ENCODE measurements around the gene PRCC. TPM values are rescaled to one million over a fixed set of nuclear protein-coding genes. Genes with fewer than 3 reads are reported as not detected.

Gene PRCC
- total RNA-seq, 1 experiment from 2014 or later, result 125 TPM

GRCh38 chr1:156796340-156797097, 29.2 kb downstream of the PRCC start:
- no TSS peak for BruUV-seq (replicated peaks)
- ChIA-PET CTCF (no interaction called here), POLR2A (ENCODE audit: low non-redundant PET) (no interaction called here)
- Histone ChIP-seq H3K4me3 (ENCODE audit: low read depth, low read length, poor library complexity, severe bottlenecking) (no peak overlapping the region), H3K36me3 (ENCODE audit: insufficient read depth, low read length, poor library complexity, severe bottlenecking) (peaks cover 89% of the 10 kb centered on the region), H3K9me3 (ENCODE audit: low read depth, low read length, poor library complexity, severe bottlenecking) (no peaks in the 10 kb centered on the region), H3K4me1 (ENCODE audit: insufficient read depth, low read length, poor library complexity, severe bottlenecking) (peaks cover 16% of the 10 kb centered on the region), H3K27me3 (replicated peaks; ENCODE audit: insufficient read depth, low read depth, low read length, poor library complexity) (no peaks in the 10 kb centered on the region), H3K27ac (ENCODE audit: low read depth, low read length, poor library complexity, severe bottlenecking) (no peak overlapping the region)
- no peak for TF ChIP-seq CTCF (conservative IDR thresholded peaks at IDR 0.05; ENCODE audit: low read depth, low read length)
- TF ChIP-seq EZH2 (IDR thresholded peaks at IDR 0.05; ENCODE audit: borderline replicate concordance, low read depth, low read length, poor library complexity, severe bottlenecking), result no peak
- DNase-seq (ENCODE audit: low spot score), result no peak
- intact Hi-C loops (cut with micrococcal nuclease; ENCODE audit: unreplicated experiment), result loop anchor here (2.0 kb wide), 1 partner anchor 64 kb away; the partner anchor contains the start of gene NTRK1

- TF ChIP-seq EZH2 (IDR thresholded peaks at IDR 0.05; ENCODE audit: borderline replicate concordance, low read depth, low read length, poor library complexity, severe bottlenecking) (no peak), CTCF (conservative IDR thresholded peaks at IDR 0.05; ENCODE audit: low read depth, low read length) (peak; percentile 90)
- H3K27me3 ChIP-seq (replicated peaks; ENCODE audit: insufficient read depth, low read depth, low read length, poor library complexity), result no peaks in the 10 kb centered on the region
- intact Hi-C loops (cut with micrococcal nuclease; ENCODE audit: unreplicated experiment), result loop anchor here (2.0 kb wide), 1 partner anchor 63 kb away; the partner anchor contains the start of gene NTRK1
- POLR2A ChIA-PET (ENCODE audit: low non-redundant PET), result no interaction called here
- H3K36me3 ChIP-seq (ENCODE audit: insufficient read depth, low read length, poor library complexity, severe bottlenecking), result peaks cover 80% of the 10 kb centered on the region
- no peak overlapping the region for H3K27ac ChIP-seq (ENCODE audit: low read depth, low read length, poor library complexity, severe bottlenecking)
- CTCF ChIA-PET, result no interaction called here
- BruUV-seq (replicated peaks), result no TSS peak
- no peaks in the 10 kb centered on the region for H3K9me3 ChIP-seq (ENCODE audit: low read depth, low read length, poor library complexity, severe bottlenecking)
- peaks cover 24% of the 10 kb centered on the region for H3K4me1 ChIP-seq (ENCODE audit: insufficient read depth, low read length, poor library complexity, severe bottlenecking)
- DNase-seq (ENCODE audit: low spot score), result peak; percentile 70
- no peak overlapping the region for H3K4me3 ChIP-seq (ENCODE audit: low read depth, low read length, poor library complexity, severe bottlenecking)
These were observed 30.0 kb downstream of the PRCC start for GRCh38 chr1:156797212-156797871.

- Histone ChIP-seq H3K27ac (ENCODE audit: low read depth, low read length, poor library complexity, severe bottlenecking) (peak overlapping the region; percentile 77), H3K4me3 (ENCODE audit: low read depth, low read length, poor library complexity, severe bottlenecking) (no peak overlapping the region), H3K9me3 (ENCODE audit: low read depth, low read length, poor library complexity, severe bottlenecking) (no peaks in the 10 kb centered on the region), H3K4me1 (ENCODE audit: insufficient read depth, low read length, poor library complexity, severe bottlenecking) (peaks cover 54% of the 10 kb centered on the region), H3K36me3 (ENCODE audit: insufficient read depth, low read length, poor library complexity, severe bottlenecking) (peaks cover 38% of the 10 kb centered on the region), H3K27me3 (replicated peaks; ENCODE audit: insufficient read depth, low read depth, low read length, poor library complexity) (no peaks in the 10 kb centered on the region)
- DNase-seq (ENCODE audit: low spot score), result peak; percentile 78
- ChIA-PET POLR2A (ENCODE audit: low non-redundant PET) (interaction anchor here (0.6 kb wide), 1 partner anchor 50 kb away, joined by 7 read pairs; no protein-coding TSS in a partner anchor), CTCF (interaction anchor here (1.2 to 1.7 kb wide), 3 partner anchors 12 to 89 kb away, joined by 3 to 13 read pairs (median 4); partner anchors contain the start of gene NTRK1)
- BruUV-seq (replicated peaks), result no TSS peak
- TF ChIP-seq EZH2 (IDR thresholded peaks at IDR 0.05; ENCODE audit: borderline replicate concordance, low read depth, low read length, poor library complexity, severe bottlenecking) (no peak), CTCF (conservative IDR thresholded peaks at IDR 0.05; ENCODE audit: low read depth, low read length) (peak; percentile 58)
- intact Hi-C loops (cut with micrococcal nuclease; ENCODE audit: unreplicated experiment), result no loop called here
These were observed 34.2 kb downstream of the PRCC start for GRCh38 chr1:156801409-156802121.
